GM21825 (cell line): ENCODE data around the gene TNP1.

Experiments used
- ATAC-seq: cut with Tn5 transposase; IDR thresholded peaks from one replicate; pipeline ENCODE4 v1.9.1; 2021; ENCODE audit warnings: mild to moderate bottlenecking, moderate library complexity; ENCODE audit not compliant: unreplicated experiment

Gene TNP1

DNA sequence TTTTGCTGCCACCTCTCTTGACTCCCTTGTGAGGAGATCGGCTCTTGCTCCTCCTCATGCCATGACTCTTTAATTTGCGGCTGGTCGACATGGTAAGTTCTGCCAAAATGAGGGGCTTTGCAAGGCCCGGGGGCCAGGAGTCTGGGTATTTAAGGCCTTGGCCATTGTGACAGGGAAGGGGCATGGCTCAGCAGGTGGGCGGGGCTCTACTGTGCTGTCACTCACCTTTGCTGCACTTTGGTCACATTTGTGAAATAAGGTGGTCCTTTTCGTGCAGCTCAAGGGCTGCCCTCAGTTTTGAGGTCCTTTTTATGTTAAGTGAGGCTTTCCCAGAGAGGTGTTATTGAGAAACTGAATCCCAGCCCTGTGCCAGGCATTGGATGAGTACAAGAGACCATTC, at the start of gene TNP1:
TSS of gene TNP1 (minus strand) at position 121 of the 400 bp plus-strand sequence. CDS start at position 91, 30 bp downstream.
- no peak for ATAC-seq

DNA sequence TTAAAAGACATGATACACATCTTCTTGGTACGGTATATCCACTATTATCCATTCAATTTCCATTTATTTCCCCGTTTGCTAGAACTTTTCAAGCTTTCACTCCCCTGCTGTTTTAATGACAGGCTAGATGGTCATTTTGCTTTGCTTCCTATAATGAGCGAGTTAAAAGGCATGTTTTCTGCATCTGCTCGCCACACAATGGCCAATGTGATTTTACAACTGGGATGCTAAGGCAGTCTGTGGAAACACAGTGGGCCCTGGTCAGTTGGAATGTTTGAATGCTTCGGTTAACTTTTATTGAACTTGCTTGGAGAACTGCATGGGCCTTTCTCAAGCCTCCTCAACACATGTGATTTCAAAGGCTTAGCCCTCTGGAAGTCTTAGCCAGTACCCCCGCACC, 48.4 kb upstream of the TNP1 start:
- no peak for ATAC-seq

GRCh38 chr2:216905649-216906329, 45.9 kb upstream of the TNP1 start:
- no peak for ATAC-seq

GRCh38 chr2:216904974-216905373, 45.1 kb upstream of the TNP1 start:
- ATAC-seq = no peak

DNA sequence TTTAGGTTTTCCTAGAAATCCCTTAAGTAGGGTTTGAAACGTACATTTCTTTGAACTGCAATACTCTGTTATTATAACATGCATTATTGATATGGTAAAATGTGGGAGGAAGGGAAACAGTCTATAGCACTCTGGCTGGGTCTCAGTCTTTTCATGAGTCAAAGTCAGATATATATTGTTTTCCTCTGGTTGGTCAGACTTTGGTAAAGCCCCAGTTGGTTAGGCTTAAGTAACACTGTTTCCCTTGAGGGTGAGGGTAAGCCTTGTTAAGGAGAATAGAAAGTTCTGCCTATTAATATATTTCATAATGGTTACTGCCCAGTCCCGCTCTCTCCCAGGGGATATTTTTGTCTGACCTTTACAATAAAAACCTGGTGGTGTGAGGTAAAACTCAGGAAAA, 44.7 kb upstream of the TNP1 start:
- no peak for ATAC-seq

DNA sequence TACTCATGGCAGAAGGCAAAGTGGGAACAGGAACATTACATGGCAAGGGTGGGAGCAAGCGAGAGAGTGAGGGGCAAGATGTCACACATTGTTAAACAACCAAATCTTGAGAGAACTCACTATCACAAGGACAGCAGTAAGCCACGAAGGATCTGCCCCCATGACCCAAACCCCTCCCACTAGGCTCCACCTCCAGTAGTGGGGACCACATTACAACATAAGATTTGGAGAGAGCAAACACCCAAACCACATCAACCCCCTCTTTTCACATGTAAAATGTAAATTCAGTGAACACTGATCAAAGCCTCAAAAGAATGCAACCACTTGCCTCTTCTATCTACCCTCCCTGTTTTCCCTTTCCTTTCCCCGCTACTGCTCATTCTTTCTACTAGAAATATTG, 43.6 kb upstream of the TNP1 start:
- no peak for ATAC-seq

GRCh38 chr2:216901273-216901672, 41.4 kb upstream of the TNP1 start:
- no peak for ATAC-seq

DNA sequence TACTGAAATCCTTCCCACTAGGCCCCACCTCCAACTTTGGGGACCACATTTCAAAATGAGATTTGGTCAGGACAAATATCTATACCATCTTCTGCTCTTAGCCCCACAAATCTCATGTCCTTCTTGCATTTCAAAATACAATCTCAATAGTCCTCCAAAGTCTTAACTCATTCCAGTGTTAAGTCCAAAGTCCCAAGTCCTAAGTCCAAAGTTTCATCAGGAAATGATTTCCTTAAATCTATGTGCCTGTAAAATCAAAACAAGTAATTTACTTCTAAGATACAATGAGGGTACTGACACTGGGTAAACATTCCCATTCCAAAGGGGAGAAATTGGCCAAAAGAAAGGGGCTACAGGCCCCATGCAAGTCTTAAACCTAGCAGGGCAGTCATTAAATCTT, 40.5 kb upstream of the TNP1 start:
- ATAC-seq = no peak

DNA sequence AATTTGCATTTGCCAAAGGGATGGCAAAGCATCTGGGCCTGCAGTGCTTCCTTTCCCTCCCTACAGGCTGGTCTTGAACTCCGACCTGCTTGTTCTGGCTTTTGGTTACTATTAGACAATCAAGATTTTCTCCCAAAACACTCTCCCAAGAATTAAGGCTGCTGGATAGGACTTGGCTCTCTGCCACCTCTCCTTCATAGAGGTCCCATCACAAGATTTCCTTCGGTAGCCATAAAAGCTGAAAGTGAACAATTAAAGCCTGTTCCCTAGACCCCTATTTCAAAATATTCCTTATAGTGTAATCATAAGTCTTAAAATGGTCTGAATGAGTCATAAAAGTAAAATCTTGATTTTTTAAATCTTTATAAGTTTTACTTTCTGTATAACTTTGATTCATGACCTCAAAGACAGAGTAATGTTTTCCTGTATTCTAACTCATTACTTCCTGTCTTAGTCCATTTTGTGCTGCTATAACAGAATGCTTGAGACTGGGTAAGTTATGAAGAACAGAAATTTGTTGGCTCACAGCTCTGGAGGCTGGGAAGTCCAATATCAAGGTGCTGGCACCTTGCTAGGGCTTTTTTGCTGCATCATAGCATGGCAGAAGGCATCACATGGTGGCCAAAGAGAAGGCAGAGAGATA, 37.8 kb upstream of the TNP1 start:
- ATAC-seq = no peak

DNA sequence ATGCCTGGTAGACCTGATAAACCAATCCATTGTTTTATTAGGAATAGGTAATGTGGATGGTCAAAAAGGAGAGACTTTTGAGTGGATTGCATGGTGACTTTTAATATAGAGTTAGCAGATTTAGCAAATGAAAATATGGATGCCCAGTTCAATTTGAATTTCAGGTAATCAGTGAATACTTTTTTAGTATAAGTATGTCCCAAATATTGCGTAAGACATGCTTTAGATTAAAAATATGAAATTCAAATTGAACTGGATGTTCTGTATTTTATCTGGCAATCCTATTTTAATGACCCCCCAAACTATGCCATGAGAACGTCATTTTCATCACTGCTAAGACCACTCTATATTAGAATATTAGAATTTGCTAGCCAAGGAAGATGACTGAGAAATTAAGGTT, 30.3 kb upstream of the TNP1 start:
- no peak for ATAC-seq

- ATAC-seq = no peak
Measured at GRCh38 chr2:216888887-216889622, 29.2 kb upstream of the TNP1 start.

DNA sequence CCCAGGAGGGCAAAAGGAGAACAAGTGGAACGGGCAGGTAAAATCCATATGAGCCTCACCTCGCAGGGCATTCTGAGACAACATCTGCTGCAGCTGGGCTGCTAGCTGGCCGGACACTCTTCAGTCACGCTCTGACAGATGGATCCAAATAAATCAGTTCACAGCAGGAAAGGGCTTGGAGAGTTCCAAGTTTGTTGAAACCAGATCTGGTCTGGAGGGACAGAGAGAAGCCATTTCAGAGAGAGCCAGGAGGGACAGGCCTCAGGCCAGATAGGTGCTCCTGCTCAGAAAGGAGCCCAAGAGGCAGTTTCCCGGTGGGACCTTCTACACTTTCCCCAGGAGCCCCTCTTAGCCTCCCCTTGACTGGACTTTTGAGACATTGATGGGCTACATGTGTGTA, 28.2 kb upstream of the TNP1 start:
- no peak for ATAC-seq

DNA sequence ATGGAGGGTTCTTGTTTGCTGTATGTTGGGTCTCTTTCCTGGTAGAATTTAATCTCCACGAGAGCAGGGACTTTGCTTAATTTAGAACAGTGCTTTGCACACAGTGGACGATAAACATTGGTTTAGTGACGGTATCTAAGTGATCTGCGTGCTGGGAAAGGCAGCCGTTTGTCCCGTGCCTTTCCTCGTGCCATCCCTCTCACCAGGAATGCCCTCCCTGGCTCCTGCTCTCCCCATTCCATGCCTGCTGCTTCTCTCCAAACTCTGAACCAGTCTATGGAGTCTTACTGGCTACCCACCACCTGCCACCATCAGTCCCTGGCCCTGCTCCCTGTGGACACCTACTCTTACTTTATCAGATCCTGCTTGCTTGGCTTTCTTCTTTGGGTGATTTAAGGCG, 27.3 kb upstream of the TNP1 start:
- ATAC-seq = no peak

DNA sequence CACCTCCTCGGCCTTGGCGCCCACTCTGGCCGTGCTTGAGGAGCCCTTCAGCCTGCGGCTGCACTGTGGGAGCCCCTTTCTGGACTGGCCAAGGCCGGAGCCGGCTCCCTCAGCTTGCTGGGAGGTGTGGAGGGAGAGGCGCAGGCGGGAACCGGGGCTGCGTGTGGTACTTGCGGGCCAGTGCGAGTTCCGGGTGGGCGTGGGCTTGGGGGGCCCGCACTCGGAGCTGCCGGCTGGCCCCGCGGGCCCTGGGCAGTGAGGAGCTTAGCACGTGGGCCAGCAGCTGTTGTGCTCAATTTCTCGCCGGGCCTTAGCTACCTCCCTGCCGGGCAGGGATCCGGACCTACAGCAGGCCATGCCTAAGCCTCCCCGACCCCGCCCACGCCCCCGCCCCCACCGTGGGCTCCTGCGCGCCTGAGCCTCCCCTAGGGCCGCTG, 25.3 kb upstream of the TNP1 start:
- no peak for ATAC-seq

- no peak for ATAC-seq
Measured at GRCh38 chr2:216884347-216884746, 24.5 kb upstream of the TNP1 start.

GRCh38 chr2:216882876-216883275, 23.0 kb upstream of the TNP1 start:
- no peak for ATAC-seq

DNA sequence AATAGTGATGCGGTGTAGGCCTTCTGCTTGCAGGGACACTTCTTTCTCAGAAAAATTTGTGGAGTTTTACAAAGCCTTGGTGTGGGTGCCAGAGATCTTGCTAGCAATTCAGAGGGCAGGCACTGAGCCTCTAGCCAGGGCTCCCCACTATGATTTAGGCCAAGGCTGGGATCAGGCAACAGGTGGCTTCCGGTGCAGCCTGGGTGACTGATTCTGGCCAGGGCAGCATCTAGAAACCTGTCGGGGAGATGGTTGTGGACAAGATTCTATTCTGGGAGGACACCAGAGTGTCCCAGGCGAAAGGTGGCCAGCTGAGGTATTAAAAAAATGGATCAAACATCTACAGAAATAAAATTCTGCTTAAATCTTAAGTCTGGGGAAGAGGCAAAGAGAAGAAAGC, 21.5 kb upstream of the TNP1 start:
- no peak for ATAC-seq

DNA sequence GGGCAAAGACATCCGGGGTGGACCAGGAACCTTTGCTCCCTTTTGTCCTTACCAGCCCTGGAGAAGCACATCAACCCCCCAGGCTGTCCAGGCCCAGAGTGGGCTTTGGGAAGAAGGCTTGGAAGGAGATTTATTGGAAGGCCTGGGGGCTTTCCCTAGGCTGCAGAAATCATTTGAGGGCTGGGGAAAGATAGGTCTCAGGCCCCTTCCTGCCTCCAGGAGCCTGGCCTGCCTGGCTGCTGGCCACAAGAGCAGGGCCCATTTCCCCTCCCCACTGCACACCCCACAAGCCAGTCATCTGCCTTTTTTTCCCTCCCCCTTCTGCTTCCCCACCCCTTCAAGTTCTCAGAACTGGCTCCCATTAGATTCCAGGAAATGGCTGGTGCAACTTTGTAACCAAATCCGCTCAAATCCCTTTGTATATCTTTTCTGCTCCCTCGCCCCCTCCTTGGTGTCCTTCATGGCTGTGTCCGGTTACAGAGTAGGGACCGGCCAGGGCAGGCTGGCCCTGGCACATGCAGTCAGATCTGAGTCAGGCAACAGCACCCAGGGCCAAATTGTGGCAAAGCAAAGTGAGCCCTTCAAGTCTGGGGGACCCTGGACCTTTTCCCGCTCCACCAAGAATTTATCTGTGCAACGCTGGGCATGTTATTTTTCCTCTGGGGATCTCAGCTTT, 20.8 kb upstream of the TNP1 start:
- ATAC-seq = no peak

DNA sequence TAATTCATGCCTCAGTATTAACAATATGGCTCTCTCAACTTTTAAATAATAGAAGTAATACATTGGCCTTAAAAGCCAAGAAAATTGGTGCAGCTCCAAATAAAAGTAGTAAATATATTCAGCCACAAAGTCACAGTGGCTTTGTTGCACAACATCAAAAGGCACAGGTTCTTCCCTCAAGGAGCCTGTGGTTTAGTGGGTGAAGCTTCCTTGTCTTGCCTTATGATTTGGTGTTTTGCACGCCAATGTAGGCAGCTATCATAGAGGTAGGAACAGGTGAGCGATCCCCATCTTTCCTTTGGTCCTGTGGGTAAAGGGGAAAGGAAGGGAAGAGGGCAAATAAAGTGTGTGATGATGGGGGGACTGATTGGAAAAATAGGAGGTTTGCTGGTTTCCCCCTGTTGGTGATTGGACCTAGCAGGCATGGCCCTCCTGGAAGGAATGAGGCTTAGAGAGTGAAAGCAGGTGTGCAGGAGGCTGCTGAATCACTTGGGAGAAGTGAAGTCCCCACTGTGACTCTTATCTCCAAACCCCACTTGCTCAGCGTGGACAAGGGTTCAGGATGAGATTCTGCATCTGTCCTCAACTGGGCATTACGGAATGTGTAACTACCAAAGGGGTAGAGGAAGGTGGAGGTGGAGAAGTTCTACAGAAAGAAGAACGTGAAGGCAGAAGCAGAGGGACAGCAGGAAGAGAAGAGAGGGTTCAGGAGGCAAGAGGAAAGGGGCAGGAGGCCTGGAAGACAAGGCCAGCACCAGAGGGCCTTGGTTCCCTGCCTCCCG, 20.1 kb upstream of the TNP1 start:
- ATAC-seq = no peak

- no peak for ATAC-seq
Measured at GRCh38 chr2:216878072-216878471, 18.2 kb upstream of the TNP1 start.

DNA sequence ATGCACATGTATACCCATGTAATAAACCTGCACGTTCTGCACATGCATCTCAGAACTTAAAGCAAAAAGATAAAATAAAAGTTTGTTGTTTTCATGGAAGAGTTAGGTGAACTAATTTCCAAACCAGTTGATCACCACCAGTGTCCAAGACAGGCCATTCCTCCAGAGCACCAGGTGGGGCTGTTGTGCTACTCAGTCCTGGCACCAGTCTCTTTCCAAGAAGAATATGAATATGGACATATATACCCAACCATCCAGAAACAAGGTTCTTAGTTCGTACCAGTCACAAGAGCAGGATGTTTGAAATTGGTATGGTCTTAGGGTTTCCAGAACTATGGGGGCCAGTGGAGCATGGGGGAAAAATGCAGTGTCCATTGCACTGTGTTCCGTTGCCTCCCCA, 17.2 kb upstream of the TNP1 start:
- ATAC-seq = no peak
